Stomach (tissue), 4 donors: Measurements from ENCODE around the gene DPYD.

Experiments
- POLR2A ChIP-seq, 4 donors: fragments of 450-650 bp; IDR thresholded peaks; one replicate each; pipeline ENCODE4 v1.6.1; 2016; ENCODE audit warnings: antibody characterized with exemption in 4 of 4, control low read depth in 2 of 4, mild to moderate bottlenecking in 1 of 4, moderate library complexity in 1 of 4
- POLR2AphosphoS5 ChIP-seq, 3 donors: sonication (generic); formaldehyde crosslinking; IDR thresholded peaks; one replicate each; pipeline ENCODE4 v1.6.1; 2016; ENCODE audit warnings: antibody characterized with exemption in 3 of 3
- TF ChIP-seq, protein P1 (sequence below), 7 experiments: fragments of 450-650 bp in 4 of 7; fragments of 200-600 bp in 3 of 7; sonication (generic) in 3 of 7; IDR thresholded peaks; one replicate each; pipeline ENCODE4 v1.5.1; 2016 to 2019; ENCODE audit warnings: antibody characterized with exemption in 7 of 7, control low read depth in 2 of 7, mild to moderate bottlenecking in 1 of 7

DNA sequence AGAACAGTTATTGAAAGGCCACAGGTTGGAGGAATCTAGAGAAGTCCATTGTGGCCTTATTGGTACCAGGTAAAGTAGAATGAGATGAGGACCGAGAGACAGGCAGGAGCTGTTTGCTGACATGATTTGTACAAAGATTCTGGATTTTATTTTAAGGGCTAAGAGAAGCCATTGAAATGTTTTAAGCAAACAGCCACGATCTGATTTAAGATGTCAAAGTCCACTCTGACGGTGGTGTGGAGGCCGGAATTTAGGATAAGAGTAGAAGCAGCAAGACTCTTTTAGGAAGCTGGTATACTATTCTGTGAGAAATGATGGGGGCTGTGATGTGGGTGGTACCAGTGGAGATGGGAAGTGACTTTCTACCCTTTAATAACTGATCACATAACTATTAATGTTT lies 418.5 kb downstream of the DPYD start:
- TF ChIP-seq, protein P1, sequence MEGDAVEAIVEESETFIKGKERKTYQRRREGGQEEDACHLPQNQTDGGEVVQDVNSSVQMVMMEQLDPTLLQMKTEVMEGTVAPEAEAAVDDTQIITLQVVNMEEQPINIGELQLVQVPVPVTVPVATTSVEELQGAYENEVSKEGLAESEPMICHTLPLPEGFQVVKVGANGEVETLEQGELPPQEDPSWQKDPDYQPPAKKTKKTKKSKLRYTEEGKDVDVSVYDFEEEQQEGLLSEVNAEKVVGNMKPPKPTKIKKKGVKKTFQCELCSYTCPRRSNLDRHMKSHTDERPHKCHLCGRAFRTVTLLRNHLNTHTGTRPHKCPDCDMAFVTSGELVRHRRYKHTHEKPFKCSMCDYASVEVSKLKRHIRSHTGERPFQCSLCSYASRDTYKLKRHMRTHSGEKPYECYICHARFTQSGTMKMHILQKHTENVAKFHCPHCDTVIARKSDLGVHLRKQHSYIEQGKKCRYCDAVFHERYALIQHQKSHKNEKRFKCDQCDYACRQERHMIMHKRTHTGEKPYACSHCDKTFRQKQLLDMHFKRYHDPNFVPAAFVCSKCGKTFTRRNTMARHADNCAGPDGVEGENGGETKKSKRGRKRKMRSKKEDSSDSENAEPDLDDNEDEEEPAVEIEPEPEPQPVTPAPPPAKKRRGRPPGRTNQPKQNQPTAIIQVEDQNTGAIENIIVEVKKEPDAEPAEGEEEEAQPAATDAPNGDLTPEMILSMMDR (IDR thresholded peaks at IDR 0.05), result no peak
- no peak for TF ChIP-seq POLR2A (IDR thresholded peaks at IDR 0.05)
- TF ChIP-seq POLR2AphosphoS5 (IDR thresholded peaks at IDR 0.05), result no peak
